ENCODE results near the gene TRIM32.

GRCh38 chr9:116668970-116669695, 18.0 kb upstream of the TRIM32 start:
- TF ChIP-seq CTCF (IDR thresholded peaks at IDR 0.05) (no peak), POLR2A (IDR thresholded peaks at IDR 0.05) (no peak)

All from thyroid gland (tissue), 4 donors.